ENCODE data around the gene KIAA1586.
"Not testable (repeated sequence)": the region's sequence is repeated elsewhere in the genome, so short reads cannot be mapped to it uniquely, and the experiment has no call there.

The KIAA1586 gene

GRCh38 chr6:57046332-57047256 lies at the start of gene KIAA1586:
Gene KIAA1586 (plus strand): TSS chr6:57046693. CDS start chr6:57046756, 63 bp downstream.
- peak; percentile 64 to 73 (median 70) for DNase-seq

DNA sequence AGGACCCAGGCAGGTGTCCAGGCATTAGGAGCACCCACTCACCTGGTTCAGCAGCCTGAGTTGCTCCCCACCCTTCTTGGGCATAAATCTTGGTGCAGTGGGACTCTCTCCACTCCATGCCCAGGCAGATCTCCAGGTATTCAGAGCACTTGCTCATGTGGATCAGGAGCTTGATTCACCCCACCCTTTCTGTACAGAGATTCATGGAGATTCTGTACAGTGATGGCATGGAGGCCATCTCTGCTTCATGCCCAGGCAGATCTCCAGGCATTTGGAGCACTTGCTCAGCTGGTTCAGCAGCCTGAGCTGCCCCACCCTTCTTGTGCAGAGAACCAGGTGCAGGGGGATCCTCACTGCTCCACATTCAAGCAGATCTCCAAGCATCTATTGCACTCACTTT lies 47.4 kb upstream of the KIAA1586 start:
- DNase-seq: no peak

DNA sequence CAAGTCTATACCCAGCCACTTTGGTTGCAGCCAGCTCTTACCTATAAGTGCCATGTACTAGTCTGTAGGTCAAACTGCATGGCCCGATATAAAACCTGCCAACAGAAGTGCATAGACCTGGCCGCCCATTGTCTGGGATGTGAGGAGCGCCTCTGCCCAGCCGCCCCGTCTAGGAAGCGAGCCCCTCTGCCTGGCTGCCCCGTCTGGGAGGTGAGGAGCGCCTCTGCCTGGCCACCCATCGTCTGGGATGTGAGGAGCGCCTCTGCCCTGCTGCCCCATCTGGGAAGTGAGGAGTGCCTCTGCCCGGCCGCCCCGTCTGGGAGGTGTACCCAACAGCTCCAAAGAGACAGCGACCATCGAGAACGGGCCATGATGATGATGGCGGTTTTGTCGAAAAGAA lies 46.7 kb upstream of the KIAA1586 start:
- DNase-seq: not testable (repeated sequence)

- DNase-seq: no peak
Measured at GRCh38 chr6:57002197-57002596, 44.3 kb upstream of the KIAA1586 start.

- no peak for DNase-seq
Measured at GRCh38 chr6:57004292-57004691, 42.2 kb upstream of the KIAA1586 start.

DNA sequence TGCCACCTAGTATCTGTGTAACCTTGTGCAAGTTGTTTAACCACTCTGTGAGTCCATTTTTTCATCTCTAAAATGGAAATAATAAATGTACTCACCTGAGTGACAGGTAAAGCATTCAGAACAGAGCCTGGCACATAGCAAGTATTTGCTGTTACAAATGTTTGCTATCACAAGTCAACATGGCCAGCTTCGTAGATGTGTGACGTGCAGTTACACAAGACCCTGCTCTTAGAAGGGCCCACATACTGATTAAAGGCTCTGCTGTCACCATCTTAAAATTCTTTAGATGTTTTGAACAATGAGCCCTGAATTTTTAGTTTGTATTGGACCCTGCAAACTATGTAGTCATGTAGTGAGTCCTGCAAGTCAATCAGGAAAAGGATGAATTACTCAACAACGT lies 40.4 kb upstream of the KIAA1586 start:
- no peak for DNase-seq

GRCh38 chr6:57008069-57008468 lies 38.4 kb upstream of the KIAA1586 start:
- DNase-seq: not testable (repeated sequence)

DNA sequence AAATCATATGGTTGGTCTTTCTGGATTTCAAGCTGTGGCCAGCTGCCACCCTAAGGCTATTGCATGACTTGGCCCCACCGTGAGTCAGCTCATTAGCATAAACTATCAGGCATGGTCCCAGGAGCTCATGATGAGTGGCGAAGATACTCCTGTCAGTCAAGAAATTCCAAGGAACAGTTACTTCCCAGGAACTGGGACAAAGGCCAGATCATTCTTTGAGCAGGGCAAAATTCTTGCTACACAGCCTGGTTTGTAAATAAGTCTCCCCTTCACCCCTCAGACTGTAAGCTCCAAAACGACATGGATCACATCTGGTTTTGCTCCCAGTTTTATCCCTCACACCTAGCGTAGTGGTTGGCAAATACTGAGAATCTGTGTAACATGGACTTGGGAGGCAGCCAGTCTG lies 33.0 kb upstream of the KIAA1586 start:
- DNase-seq: no peak

GRCh38 chr6:57017069-57017468 lies 29.4 kb upstream of the KIAA1586 start:
- DNase-seq: no peak

DNA sequence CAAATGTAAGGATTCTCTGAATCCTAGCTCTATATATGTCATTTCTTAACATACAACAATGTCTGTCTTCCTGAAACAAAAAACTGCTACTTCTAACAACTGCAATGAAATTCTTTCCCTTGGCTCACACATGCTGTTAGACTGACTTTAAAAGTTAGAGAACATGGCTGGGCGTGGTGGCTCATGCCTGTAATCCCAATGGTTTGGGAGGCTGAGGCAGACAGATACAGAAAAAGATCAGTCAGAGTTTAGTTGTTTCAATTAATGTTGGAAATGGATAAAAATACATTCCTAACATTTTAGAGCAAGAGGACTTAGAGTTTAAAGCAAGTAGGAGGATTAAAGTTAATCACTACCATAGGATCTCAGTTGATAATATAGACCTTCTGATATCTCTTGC lies 28.7 kb upstream of the KIAA1586 start:
- DNase-seq: no peak

- DNase-seq: no peak
Measured at GRCh38 chr6:57019434-57019833, 27.1 kb upstream of the KIAA1586 start.

- DNase-seq: peak in 2 of 6 experiments; percentile 14 to 26
Measured at GRCh38 chr6:57021086-57021720, 25.3 kb upstream of the KIAA1586 start.

DNA sequence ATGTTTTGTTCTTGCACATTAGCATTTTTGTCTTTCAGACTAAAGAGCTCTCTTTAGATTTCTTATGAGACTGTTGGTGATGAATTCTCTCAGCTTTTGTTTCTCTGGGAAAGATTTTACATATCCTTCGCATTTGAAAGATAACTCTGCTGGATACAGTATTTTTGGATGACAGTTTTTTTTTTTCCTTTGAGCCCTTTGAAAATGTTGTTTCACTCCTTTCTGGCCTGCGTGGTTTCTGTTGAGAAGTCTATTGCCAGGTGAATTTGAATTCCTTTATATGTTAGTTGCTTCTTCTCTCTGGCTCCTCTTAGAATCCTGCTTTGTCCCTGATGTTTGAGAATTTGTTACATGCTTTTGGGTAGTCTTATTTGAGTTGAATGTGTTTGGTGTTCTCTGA lies 22.2 kb upstream of the KIAA1586 start:
- no peak for DNase-seq

DNA sequence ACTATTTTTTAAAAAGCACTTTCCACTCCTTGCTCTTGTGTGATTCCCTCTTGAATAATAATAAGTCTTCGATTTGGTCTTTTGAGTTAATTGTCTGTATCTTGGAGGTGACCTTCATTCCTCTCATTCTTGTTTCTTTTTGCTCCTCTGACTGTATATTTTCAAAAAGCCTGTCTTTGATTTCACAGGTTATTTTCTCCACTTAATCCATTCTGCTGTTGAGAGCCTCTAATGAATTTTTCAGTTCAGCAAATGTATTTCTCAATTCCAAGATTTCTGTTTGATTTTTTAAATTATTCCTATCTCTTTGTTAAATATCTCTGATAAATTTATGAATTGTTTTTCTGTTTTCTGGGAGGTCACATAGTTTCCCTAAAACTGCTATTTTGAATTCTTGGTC lies 21.7 kb upstream of the KIAA1586 start:
- DNase-seq: no peak

DNA sequence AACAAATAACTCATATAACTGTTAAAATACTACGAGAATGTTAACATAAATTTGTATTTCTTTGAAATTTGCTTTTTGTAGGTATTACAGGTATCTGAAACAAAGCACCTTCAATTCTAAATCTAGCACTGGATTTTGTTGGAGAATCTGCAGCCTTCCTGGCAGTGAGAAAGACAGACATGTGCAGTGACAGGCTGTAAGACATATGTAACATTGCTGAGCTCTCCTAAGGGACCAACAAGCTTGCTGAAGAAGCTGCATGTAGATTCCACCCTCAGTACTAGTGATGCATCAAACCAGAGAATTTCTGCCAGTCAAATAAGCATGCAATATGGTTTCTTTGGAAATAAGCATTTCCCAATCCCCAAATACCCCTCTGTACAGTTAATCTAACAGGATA lies 20.5 kb upstream of the KIAA1586 start:
- DNase-seq: no peak

DNA sequence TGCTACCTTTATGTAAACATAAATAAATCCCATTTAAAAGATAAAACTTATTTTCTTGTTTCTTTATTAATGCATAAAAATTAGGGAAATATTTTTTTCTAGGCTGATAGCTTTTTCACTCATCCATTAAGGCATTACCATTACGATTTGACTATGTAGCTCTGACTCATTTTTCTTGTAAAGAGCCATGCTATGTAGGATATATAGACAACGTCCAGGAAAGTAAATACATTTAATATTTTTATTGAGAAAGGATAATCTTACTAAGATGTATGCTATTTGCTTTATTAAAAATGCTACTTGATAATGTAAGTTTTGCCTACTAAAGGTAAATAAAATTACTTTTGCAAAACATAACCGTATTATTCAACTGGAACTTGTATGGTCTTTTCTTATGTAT lies 19.2 kb upstream of the KIAA1586 start:
- no peak for DNase-seq

- no peak for DNase-seq
Measured at GRCh38 chr6:57029213-57029612, 17.3 kb upstream of the KIAA1586 start.

DNA sequence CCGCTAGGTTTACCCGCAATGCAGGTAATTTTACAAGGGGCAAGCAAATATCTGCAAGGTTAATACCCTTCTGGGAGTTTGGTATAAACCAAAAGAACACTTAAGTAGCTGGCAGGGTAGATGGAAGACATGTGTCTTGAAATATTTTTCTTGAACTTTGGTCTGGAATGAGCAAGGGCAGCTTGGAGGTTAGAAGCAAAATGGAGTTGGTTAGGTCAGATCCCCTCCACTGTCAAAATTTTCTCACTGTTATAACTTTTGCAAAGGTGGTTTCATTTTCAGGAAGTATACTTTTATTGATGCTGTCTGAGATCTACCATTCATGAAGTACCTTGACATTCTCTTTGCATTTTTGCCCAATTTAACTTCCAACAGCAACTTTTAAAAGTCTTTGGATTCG lies 13.3 kb upstream of the KIAA1586 start:
- DNase-seq: no peak

GRCh38 chr6:57035549-57035948 lies 10.9 kb upstream of the KIAA1586 start:
- DNase-seq: no peak

DNA sequence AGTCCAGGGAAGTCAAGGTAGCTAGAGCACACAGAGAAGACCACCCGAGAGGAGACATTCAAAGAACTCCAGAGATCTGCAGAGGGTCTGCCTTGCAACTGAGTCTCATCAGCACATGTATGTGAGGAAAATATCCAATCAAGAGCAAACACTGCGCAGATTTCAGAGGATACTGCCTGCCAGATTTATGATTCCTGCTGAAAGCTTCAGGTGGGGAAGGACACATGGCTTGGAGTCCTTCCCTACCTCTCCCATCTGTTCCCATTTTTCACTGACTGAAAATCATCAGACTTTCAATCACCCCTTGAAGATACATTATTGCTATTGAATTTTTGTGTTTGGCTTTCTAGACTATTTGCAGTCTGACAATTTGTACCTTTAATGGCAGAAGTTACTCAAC lies 7.6 kb upstream of the KIAA1586 start:
- no peak for DNase-seq

- no peak for DNase-seq
Measured at GRCh38 chr6:57040011-57040410, 6.5 kb upstream of the KIAA1586 start.

- not testable (repeated sequence) for DNase-seq
Measured at GRCh38 chr6:57044061-57044460, 2.4 kb upstream of the KIAA1586 start.

DNA sequence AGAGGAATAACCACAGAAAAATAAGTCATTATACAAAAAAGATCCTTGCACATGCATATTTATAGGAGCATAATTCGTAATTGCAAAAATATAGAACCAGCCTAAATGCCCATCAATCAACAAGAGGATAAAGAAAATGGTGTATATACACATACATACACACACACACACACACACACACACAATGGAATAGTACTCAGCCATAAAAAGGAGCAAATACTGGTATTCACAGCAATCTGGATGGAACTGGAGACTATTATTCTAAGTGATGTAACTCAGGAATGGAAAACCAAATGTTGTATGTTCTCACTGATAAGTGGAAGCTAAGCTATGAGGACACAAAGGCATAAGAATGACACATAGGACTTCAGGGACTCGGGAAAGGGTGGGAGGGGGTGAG lies 1.9 kb upstream of the KIAA1586 start:
- no peak for DNase-seq

DNA sequence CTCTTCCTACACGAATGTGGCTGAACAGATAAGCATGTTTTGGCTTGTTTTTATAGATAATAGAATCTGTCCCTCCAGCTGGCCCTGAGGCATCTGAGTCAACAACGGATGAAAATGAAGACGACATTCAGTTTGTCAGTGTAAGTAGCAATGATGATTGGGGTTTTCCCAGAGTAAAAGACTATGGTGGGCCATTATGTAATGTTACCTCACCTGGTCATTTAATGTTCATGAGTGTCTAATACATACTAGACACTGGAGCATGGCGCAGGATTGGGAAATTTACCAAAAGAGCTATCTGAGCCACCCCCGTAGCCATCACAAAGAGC lies 728 bp downstream of the KIAA1586 start:
- DNase-seq: not testable (repeated sequence)

Measured in stimulated activated naive CD4-positive, alpha-beta T cell (primary cell).